ENCODE data around the gene SETBP1. TPM values are rescaled to one million over a fixed set of nuclear protein-coding genes. Genes with fewer than 3 reads are reported as not detected.

The SETBP1 gene
- total RNA-seq, 1 experiment from 2014 or later: 0.23 TPM

- POLR2A ChIA-PET: no interaction called here
- intact Hi-C loops (cut with micrococcal nuclease; ENCODE audit: unreplicated experiment): no loop called here
These were observed 795 bp upstream of the SETBP1 start for GRCh38 chr18:44679914-44680272.

GRCh38 chr18:44681076-44681970 is 635 bp downstream of the SETBP1 start:
- ChIA-PET POLR2A (no interaction called here), CTCF (interaction anchor here (0.6 kb wide), 1 partner anchor 336 kb away, joined by 3 read pairs; no protein-coding TSS in a partner anchor)

More at GRCh38 chr18:44679914-44680272, 795 bp upstream of the SETBP1 start:
- H3K9me3 ChIP-seq (ENCODE audit: control insufficient read depth, insufficient read depth, low read depth, low read length): no peaks in the 10 kb centered on the region
- ATAC-seq (peak; percentile 20; the same call in 1 of the 2 replicates), DNase-seq (ENCODE audit: low read depth, low spot score) (no peak)
- CTCF ChIA-PET: no interaction called here
- H3K4me3 ChIP-seq (ENCODE audit: low read depth in 2 of 2, low read length in 2 of 2): peak overlapping the region in 1 of 2 experiments; percentile 45; a peak in 2 of 4 replicates
- H3K4me1 ChIP-seq (ENCODE audit: control insufficient read depth, insufficient read depth, low read length): no peaks in the 10 kb centered on the region
- no peaks in the 10 kb centered on the region for H3K36me3 ChIP-seq (ENCODE audit: control insufficient read depth, insufficient read depth, low read length)
- no peak overlapping the region for H3K27ac ChIP-seq (ENCODE audit: low read length)
- BruUV-seq (replicated peaks): no TSS peak
- TF ChIP-seq, protein P1, sequence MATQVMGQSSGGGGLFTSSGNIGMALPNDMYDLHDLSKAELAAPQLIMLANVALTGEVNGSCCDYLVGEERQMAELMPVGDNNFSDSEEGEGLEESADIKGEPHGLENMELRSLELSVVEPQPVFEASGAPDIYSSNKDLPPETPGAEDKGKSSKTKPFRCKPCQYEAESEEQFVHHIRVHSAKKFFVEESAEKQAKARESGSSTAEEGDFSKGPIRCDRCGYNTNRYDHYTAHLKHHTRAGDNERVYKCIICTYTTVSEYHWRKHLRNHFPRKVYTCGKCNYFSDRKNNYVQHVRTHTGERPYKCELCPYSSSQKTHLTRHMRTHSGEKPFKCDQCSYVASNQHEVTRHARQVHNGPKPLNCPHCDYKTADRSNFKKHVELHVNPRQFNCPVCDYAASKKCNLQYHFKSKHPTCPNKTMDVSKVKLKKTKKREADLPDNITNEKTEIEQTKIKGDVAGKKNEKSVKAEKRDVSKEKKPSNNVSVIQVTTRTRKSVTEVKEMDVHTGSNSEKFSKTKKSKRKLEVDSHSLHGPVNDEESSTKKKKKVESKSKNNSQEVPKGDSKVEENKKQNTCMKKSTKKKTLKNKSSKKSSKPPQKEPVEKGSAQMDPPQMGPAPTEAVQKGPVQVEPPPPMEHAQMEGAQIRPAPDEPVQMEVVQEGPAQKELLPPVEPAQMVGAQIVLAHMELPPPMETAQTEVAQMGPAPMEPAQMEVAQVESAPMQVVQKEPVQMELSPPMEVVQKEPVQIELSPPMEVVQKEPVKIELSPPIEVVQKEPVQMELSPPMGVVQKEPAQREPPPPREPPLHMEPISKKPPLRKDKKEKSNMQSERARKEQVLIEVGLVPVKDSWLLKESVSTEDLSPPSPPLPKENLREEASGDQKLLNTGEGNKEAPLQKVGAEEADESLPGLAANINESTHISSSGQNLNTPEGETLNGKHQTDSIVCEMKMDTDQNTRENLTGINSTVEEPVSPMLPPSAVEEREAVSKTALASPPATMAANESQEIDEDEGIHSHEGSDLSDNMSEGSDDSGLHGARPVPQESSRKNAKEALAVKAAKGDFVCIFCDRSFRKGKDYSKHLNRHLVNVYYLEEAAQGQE (IDR thresholded peaks at IDR 0.05; ENCODE audit: insufficient read depth in 1 of 2, low read depth in 2 of 2, low read length in 1 of 2): no peak
- TF ChIP-seq POLR2AphosphoS5 (IDR thresholded peaks at IDR 0.05; ENCODE audit: low read depth, low read length) (no peak), TCF7L2 (IDR thresholded peaks at IDR 0.05; ENCODE audit: low read depth, low read length) (no peak), SIN3A (IDR thresholded peaks at IDR 0.05; ENCODE audit: borderline replicate concordance, insufficient read depth, low read depth, low read length) (no peak)
- TF ChIP-seq, protein P2, sequence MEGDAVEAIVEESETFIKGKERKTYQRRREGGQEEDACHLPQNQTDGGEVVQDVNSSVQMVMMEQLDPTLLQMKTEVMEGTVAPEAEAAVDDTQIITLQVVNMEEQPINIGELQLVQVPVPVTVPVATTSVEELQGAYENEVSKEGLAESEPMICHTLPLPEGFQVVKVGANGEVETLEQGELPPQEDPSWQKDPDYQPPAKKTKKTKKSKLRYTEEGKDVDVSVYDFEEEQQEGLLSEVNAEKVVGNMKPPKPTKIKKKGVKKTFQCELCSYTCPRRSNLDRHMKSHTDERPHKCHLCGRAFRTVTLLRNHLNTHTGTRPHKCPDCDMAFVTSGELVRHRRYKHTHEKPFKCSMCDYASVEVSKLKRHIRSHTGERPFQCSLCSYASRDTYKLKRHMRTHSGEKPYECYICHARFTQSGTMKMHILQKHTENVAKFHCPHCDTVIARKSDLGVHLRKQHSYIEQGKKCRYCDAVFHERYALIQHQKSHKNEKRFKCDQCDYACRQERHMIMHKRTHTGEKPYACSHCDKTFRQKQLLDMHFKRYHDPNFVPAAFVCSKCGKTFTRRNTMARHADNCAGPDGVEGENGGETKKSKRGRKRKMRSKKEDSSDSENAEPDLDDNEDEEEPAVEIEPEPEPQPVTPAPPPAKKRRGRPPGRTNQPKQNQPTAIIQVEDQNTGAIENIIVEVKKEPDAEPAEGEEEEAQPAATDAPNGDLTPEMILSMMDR (IDR thresholded peaks at IDR 0.05): no peak
- in situ Hi-C loops (cut with HindIII; ENCODE audit: low pct_unique_long_range_greater_than_20kb, low sequenced_read_pairs): no loop called here
- H3K27me3 ChIP-seq (ENCODE audit: control insufficient read depth, insufficient read depth, low read length): peaks cover 2% of the 10 kb centered on the region

More at GRCh38 chr18:44681076-44681970, 635 bp downstream of the SETBP1 start:
- Histone ChIP-seq H3K4me3 (ENCODE audit: low read depth in 2 of 2, low read length in 2 of 2) (peak overlapping the region; percentile 32 to 33; a peak in 3 of 4 replicates), H3K9me3 (ENCODE audit: control insufficient read depth, insufficient read depth, low read depth, low read length) (no peaks in the 10 kb centered on the region), H3K27ac (ENCODE audit: low read length) (no peak overlapping the region), H3K36me3 (ENCODE audit: control insufficient read depth, insufficient read depth, low read length) (no peaks in the 10 kb centered on the region), H3K4me1 (ENCODE audit: control insufficient read depth, insufficient read depth, low read length) (no peaks in the 10 kb centered on the region), H3K27me3 (ENCODE audit: control insufficient read depth, insufficient read depth, low read length) (peaks cover 2% of the 10 kb centered on the region)
- TF ChIP-seq POLR2AphosphoS5 (IDR thresholded peaks at IDR 0.05; ENCODE audit: low read depth, low read length): no peak
- TF ChIP-seq, protein P2 (IDR thresholded peaks at IDR 0.05): no peak
- no peak for TF ChIP-seq SIN3A (IDR thresholded peaks at IDR 0.05; ENCODE audit: borderline replicate concordance, insufficient read depth, low read depth, low read length)
- TF ChIP-seq, protein P1 (IDR thresholded peaks at IDR 0.05; ENCODE audit: insufficient read depth in 1 of 2, low read depth in 2 of 2, low read length in 1 of 2): no peak
- no peak for TF ChIP-seq TCF7L2 (IDR thresholded peaks at IDR 0.05; ENCODE audit: low read depth, low read length)
- no peak for DNase-seq (ENCODE audit: low read depth, low spot score)
- in situ Hi-C loops (cut with HindIII; ENCODE audit: low pct_unique_long_range_greater_than_20kb, low sequenced_read_pairs) (no loop called here), intact Hi-C loops (cut with micrococcal nuclease; ENCODE audit: unreplicated experiment) (no loop called here)
- no peak for ATAC-seq
- no TSS peak for BruUV-seq (replicated peaks)
